Measurements from ENCODE around the gene SPRY1.

- TF ChIP-seq, protein P1, sequence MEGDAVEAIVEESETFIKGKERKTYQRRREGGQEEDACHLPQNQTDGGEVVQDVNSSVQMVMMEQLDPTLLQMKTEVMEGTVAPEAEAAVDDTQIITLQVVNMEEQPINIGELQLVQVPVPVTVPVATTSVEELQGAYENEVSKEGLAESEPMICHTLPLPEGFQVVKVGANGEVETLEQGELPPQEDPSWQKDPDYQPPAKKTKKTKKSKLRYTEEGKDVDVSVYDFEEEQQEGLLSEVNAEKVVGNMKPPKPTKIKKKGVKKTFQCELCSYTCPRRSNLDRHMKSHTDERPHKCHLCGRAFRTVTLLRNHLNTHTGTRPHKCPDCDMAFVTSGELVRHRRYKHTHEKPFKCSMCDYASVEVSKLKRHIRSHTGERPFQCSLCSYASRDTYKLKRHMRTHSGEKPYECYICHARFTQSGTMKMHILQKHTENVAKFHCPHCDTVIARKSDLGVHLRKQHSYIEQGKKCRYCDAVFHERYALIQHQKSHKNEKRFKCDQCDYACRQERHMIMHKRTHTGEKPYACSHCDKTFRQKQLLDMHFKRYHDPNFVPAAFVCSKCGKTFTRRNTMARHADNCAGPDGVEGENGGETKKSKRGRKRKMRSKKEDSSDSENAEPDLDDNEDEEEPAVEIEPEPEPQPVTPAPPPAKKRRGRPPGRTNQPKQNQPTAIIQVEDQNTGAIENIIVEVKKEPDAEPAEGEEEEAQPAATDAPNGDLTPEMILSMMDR (IDR thresholded peaks at IDR 0.05) = no peak
- TF ChIP-seq POLR2A (IDR thresholded peaks at IDR 0.05) = no peak
Measured at GRCh38 chr4:123453061-123453680, 56.6 kb downstream of the SPRY1 start.
